Gastroesophageal sphincter (tissue), 3 donors: ENCODE measurements around the gene GALNT17.

Experiments used
- POLR2AphosphoS5 ChIP-seq: sonication (generic); formaldehyde crosslinking; IDR thresholded peaks from one replicate; pipeline ENCODE4 v1.6.1; 2017; ENCODE audit warnings: antibody characterized with exemption
- TF ChIP-seq, protein P1 (sequence below), 4 experiments: fragments of 200-600 bp in 2 of 4; fragments of 450-650 bp in 2 of 4; sonication (generic) in 1 of 4; IDR thresholded peaks; one replicate each; pipeline ENCODE4 v1.5.1; 2017 to 2019; ENCODE audit warnings: antibody characterized with exemption in 4 of 4, mild to moderate bottlenecking in 2 of 4, moderate library complexity in 2 of 4

DNA sequence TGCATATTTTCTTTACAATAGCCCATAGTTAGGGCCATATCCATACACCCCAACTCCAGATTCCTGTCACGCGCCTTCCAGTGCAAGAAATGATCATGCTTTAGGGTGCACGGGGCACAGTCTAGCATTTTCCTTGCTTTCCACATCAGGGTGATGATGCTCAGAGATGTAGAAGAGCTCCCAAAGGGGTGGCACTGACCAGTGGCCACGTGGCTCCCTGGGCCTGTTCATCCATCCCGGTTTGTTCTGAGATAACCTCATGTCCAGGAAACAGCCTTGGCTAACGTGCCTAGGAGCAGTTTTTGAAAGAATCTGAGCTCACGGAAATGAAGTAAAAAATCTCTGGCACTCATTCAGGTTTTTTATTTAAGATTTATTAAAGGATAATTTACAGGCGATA lies 139.3 kb downstream of the GALNT17 start:
- TF ChIP-seq, protein P1, sequence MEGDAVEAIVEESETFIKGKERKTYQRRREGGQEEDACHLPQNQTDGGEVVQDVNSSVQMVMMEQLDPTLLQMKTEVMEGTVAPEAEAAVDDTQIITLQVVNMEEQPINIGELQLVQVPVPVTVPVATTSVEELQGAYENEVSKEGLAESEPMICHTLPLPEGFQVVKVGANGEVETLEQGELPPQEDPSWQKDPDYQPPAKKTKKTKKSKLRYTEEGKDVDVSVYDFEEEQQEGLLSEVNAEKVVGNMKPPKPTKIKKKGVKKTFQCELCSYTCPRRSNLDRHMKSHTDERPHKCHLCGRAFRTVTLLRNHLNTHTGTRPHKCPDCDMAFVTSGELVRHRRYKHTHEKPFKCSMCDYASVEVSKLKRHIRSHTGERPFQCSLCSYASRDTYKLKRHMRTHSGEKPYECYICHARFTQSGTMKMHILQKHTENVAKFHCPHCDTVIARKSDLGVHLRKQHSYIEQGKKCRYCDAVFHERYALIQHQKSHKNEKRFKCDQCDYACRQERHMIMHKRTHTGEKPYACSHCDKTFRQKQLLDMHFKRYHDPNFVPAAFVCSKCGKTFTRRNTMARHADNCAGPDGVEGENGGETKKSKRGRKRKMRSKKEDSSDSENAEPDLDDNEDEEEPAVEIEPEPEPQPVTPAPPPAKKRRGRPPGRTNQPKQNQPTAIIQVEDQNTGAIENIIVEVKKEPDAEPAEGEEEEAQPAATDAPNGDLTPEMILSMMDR (IDR thresholded peaks at IDR 0.05), result no peak
- no peak for TF ChIP-seq POLR2AphosphoS5
